ENCODE data around the gene STAM2. TPM values are rescaled to one million over a fixed set of nuclear protein-coding genes. Genes with fewer than 3 reads are reported as not detected.

The STAM2 gene
- total and polyA plus RNA-seq, 2 of the 13 experiments (the other 11 are each of a cell fraction or from before 2014, with no cell fraction given) = 14.7 to 24.1 TPM

GRCh38 chr2:152175368-152176112, at the start of gene STAM2 (continued):
- TF ChIP-seq E2F5 (CRISPR knock-in tag; conservative IDR thresholded peaks at IDR 0.05) (peak; percentile 44; the same call in 1 of the 2 replicates), PREB (CRISPR knock-in tag; IDR thresholded peaks at IDR 0.05) (no peak), ZFP36L1 (CRISPR knock-in tag; IDR thresholded peaks at IDR 0.05) (0 out of 2 replicates have a peak, but pooled peaks have one; percentile 34), RBM22 (optimal IDR thresholded peaks at IDR 0.05; ENCODE audit: low read length) (no peak), HES4 (CRISPR knock-in tag; IDR thresholded peaks at IDR 0.05; ENCODE audit: borderline replicate concordance) (peak; percentile 27), KAT2B (IDR thresholded peaks at IDR 0.05; ENCODE audit: borderline replicate concordance, low read depth, low read length) (no peak), ARID2 (CRISPR knock-in tag; IDR thresholded peaks at IDR 0.05; ENCODE audit: borderline replicate concordance) (no peak; the same call in 1 of the 2 replicates), SRSF4 (IDR thresholded peaks at IDR 0.05; ENCODE audit: low read depth, low read length, poor library complexity, severe bottlenecking) (no peak), MIER3 (CRISPR knock-in tag; IDR thresholded peaks at IDR 0.05; ENCODE audit: borderline replicate concordance) (peak; percentile 85; the same call in 1 of the 2 replicates)
- TF ChIP-seq, protein P1, sequence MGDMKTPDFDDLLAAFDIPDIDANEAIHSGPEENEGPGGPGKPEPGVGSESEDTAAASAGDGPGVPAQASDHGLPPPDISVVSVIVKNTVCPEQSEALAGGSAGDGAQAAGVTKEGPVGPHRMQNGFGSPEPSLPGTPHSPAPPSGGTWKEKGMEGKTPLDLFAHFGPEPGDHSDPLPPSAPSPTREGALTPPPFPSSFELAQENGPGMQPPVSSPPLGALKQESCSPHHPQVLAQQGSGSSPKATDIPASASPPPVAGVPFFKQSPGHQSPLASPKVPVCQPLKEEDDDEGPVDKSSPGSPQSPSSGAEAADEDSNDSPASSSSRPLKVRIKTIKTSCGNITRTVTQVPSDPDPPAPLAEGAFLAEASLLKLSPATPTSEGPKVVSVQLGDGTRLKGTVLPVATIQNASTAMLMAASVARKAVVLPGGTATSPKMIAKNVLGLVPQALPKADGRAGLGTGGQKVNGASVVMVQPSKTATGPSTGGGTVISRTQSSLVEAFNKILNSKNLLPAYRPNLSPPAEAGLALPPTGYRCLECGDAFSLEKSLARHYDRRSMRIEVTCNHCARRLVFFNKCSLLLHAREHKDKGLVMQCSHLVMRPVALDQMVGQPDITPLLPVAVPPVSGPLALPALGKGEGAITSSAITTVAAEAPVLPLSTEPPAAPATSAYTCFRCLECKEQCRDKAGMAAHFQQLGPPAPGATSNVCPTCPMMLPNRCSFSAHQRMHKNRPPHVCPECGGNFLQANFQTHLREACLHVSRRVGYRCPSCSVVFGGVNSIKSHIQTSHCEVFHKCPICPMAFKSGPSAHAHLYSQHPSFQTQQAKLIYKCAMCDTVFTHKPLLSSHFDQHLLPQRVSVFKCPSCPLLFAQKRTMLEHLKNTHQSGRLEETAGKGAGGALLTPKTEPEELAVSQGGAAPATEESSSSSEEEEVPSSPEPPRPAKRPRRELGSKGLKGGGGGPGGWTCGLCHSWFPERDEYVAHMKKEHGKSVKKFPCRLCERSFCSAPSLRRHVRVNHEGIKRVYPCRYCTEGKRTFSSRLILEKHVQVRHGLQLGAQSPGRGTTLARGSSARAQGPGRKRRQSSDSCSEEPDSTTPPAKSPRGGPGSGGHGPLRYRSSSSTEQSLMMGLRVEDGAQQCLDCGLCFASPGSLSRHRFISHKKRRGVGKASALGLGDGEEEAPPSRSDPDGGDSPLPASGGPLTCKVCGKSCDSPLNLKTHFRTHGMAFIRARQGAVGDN (CRISPR knock-in tag; IDR thresholded peaks at IDR 0.05) = peak; percentile 96
- TF ChIP-seq, protein P2, sequence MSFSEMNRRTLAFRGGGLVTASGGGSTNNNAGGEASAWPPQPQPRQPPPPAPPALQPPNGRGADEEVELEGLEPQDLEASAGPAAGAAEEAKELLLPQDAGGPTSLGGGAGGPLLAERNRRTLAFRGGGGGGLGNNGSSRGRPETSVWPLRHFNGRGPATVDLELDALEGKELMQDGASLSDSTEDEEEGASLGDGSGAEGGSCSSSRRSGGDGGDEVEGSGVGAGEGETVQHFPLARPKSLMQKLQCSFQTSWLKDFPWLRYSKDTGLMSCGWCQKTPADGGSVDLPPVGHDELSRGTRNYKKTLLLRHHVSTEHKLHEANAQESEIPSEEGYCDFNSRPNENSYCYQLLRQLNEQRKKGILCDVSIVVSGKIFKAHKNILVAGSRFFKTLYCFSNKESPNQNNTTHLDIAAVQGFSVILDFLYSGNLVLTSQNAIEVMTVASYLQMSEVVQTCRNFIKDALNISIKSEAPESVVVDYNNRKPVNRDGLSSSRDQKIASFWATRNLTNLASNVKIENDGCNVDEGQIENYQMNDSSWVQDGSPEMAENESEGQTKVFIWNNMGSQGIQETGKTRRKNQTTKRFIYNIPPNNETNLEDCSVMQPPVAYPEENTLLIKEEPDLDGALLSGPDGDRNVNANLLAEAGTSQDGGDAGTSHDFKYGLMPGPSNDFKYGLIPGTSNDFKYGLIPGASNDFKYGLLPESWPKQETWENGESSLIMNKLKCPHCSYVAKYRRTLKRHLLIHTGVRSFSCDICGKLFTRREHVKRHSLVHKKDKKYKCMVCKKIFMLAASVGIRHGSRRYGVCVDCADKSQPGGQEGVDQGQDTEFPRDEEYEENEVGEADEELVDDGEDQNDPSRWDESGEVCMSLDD (CRISPR knock-in tag; IDR thresholded peaks at IDR 0.05; ENCODE audit: borderline replicate concordance) = no peak
